C4-2B (cell line): ENCODE data around the gene NPLOC4.

Experiments
- H3K27ac ChIP-seq: fragments of 450-650 bp; 2 replicates; pipeline ENCODE4 v1.5.1; 2017
- ZFX ChIP-seq: fragments of 450-650 bp; IDR thresholded peaks from 2 replicates; pipeline ENCODE4 v1.6.1; 2017
- TF ChIP-seq, protein P1 (sequence below): fragments of 450-650 bp; conservative IDR thresholded peaks from 2 replicates; pipeline ENCODE4 v1.5.1; 2017; ENCODE audit warnings: mild to moderate bottlenecking

The NPLOC4 gene

DNA sequence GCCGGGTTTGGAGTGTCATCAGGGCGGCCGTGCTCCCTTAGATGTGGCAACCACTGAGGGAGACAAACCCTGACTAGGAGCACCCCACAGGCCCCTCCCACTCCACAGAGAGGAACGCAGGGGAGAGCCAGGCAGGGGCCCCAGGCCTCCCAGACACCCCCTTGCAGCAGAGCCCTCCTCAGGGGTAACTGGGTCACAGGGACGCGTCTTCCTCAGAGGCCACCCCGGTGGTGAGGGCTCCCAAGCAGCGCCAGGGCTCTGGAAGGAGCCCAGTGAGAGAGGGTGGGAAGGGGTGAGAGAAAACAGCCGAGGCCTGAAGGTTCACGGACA lies 97.4 kb downstream of the NPLOC4 start:
- no peak overlapping the region for H3K27ac ChIP-seq
- no peak for TF ChIP-seq ZFX
- TF ChIP-seq, protein P1, sequence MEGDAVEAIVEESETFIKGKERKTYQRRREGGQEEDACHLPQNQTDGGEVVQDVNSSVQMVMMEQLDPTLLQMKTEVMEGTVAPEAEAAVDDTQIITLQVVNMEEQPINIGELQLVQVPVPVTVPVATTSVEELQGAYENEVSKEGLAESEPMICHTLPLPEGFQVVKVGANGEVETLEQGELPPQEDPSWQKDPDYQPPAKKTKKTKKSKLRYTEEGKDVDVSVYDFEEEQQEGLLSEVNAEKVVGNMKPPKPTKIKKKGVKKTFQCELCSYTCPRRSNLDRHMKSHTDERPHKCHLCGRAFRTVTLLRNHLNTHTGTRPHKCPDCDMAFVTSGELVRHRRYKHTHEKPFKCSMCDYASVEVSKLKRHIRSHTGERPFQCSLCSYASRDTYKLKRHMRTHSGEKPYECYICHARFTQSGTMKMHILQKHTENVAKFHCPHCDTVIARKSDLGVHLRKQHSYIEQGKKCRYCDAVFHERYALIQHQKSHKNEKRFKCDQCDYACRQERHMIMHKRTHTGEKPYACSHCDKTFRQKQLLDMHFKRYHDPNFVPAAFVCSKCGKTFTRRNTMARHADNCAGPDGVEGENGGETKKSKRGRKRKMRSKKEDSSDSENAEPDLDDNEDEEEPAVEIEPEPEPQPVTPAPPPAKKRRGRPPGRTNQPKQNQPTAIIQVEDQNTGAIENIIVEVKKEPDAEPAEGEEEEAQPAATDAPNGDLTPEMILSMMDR: no peak

DNA sequence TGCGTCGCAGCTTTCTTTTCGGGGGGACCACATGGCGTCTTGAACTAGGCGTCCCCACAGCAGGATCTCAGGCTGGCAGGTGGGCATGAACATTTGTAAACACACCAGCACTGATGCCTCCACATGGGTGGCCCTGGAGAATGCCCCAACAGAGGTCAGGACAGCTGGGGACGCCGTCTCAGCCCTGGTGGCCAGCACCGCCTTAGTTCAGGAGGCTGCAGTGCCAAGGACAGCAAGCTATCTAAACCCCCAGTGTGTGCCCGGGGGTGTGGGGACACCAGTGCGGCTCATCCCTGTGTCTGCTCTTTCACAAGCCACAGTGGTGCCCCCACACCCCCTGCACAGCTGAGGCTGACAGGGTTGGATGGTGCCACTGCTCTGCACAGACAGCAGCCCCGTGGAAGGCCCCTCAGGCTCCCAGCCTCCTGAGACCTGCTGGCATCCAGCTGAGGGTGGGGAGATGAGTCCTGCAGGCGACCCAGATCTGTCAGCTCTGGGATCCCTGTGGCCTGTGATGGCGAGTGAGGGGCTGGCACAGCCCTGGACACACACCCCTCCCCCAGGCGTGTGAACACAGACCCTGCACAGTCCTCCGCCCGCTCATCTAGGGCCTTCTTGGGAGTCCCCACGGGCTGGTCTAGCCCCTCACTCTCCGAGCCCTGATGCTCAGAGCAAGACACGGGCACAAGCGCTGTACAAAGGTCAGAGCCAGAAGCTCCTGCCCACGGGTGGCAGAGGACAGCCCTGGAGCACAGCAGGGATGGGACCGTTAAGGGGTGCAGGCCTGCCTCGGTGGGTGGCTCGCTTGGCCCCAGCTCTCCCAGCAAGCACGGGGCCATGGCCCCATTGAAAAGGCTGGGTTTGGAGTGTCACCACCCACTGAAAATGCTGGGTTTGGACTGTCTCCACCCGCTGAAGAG lies 98.0 kb downstream of the NPLOC4 start:
- TF ChIP-seq ZFX: no peak
- TF ChIP-seq, protein P1: no peak
- H3K27ac ChIP-seq: no peak overlapping the region

DNA sequence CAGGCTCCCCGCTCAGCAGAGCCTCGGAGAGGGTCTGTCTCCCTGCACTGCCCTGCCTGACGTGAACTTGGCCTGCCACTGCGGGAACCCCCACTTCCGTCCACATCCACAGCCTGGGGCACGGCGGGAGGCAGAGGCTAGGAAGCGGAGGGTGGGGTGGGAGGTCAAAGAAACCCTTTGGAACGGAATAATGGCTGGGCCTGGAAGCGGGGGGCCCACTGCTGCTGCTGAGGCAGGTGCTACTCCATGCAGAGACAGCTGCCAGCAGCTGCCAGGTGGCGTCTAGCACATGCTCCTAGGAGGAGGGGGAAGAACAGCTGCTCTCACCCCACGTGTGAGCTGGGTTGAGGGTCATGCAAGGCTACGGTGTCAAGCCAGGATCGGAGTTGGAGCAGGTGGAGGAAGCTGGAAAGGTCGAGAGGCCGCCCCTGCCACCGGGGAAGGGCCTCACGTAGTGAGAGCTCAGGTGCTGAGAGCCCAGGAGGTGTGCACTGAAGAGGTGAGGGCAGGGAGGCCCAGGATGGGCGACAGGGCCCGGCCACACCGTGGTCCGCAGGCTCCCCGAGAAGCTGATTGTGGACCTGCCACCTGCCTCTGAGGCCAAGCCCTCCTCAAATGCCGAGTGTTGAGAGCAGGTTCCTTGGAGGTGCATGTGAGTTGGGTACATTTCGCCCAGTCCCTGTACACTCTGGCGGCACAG lies 98.9 kb downstream of the NPLOC4 start:
- H3K27ac ChIP-seq: no peak overlapping the region
- TF ChIP-seq, protein P1: no peak; the same call in 1 of the 2 replicates
- no peak for TF ChIP-seq ZFX

DNA sequence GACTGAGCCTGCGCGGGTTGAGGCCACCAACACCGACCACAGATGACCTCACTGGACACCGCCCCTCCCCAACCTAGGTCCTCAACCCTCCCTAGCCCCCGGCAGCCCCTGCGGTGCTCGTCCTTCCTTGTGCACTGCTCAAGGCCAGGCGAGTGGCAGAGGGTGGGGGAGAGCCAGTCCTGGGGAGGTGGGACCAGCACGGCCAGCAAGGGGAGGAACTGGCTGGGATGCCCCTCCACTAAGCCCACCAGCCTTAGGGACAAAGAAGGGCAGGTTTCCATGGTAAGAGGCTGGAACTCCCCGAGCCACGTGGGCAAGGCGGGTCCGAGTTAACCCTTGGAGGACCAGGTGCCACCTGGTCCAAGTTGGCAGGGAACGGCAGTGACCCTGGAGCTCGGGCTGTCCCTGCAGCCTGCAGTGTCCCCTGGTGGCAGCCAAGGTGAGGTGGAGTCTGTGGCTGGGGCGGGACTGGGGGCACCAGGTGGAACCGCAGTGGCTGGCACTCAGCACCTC lies 99.5 kb downstream of the NPLOC4 start:
- TF ChIP-seq, protein P1: no peak; the same call in 1 of the 2 replicates
- no peak for TF ChIP-seq ZFX
- H3K27ac ChIP-seq: no peak overlapping the region

DNA sequence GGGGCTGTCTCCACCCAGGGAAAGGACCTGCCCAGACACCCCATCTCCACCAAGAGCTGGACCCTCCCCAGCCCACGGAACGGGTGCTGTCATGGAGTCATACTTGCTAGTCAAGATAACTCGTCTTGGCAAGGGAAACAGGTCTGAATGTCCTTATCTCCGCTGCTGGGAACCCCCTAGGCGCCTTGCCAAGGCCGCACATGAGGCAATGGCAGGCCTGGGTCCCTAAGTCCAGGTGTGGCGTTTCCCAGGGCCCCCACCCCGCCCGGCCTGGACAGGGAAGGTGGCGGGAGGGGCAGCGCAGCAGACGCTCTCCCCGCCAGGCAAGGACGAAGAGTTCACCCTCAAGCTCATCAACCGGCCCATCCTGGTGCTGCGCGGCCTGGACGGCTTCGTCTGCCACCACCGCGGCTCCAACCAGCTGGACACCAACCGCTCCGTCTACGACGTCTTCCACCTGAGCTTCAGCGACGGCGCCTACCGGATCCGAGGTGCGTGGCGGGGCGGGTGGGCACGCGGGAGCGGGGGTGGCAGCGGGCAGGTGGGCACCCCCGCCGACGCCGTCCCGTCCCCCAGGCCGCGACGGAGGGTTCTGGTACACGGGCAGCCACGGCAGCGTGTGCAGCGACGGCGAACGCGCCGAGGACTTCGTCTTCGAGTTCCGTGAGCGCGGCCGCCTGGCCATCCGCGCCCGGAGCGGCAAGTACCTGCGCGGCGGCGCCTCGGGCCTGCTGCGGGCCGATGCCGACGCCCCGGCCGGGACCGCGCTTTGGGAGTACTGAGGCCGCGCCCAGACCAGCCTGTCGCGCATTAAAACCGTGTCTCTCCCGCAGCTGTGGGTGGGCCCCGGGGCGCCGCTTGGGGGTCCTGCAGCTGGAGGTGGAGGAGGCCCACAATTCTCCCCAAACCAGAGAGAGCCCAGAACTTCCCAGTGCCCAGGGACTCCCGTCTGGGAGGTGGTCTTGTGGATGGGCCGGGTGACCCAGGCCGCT lies 100.3 kb downstream of the NPLOC4 start:
- TF ChIP-seq ZFX: no peak
- TF ChIP-seq, protein P1: no peak

DNA sequence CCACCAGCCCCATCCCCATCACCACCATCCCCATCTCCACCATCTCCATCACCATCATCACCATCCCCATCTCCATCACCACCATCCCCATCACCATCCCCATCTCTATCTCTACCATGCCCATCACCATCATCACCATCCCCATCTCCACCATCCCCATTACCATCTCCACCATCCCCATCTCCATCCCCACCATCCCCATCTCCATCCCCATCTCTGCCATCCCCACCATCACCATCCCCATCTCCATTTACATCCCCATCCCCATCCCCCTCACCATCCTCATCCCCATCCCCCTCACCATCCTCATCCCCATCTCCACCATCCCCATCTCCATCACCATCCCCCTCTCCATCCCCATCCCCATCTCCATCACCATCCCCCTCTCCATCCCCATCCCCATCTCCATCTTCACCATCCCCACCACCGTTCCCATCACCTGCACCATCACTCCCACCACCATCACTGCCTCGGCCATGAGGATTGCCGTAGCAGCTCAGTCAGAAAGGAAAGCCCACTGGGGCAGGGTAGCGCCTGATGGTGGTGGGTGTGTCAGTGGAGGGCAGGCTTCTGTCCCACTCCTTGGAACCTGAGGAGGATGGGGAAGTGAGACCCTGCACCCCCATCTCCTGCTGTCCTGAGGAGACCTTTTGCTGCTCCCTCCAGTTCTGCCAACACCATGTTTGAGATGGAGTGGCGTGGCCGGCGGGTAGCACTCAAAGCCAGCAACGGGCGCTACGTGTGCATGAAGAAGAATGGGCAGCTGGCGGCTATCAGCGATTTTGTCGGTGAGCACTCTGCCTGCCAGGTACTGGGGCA lies 101.2 kb downstream of the NPLOC4 start:
- H3K27ac ChIP-seq: no peak overlapping the region
- TF ChIP-seq ZFX: no peak
- TF ChIP-seq, protein P1: no peak

More for the DNA sequence above, 100.3 kb downstream of the NPLOC4 start:
- no peak overlapping the region for H3K27ac ChIP-seq
